ENCODE results near the gene DLX4.

- no peak for TF ChIP-seq POLR2A (IDR thresholded peaks at IDR 0.05)
- TF ChIP-seq EP300 (IDR thresholded peaks at IDR 0.05): no peak
These were observed 9.6 kb upstream of the DLX4 start for GRCh38 chr17:49959183-49959935.
